ENCODE data around the gene CTBP1.

CTBP1 gene

DNA sequence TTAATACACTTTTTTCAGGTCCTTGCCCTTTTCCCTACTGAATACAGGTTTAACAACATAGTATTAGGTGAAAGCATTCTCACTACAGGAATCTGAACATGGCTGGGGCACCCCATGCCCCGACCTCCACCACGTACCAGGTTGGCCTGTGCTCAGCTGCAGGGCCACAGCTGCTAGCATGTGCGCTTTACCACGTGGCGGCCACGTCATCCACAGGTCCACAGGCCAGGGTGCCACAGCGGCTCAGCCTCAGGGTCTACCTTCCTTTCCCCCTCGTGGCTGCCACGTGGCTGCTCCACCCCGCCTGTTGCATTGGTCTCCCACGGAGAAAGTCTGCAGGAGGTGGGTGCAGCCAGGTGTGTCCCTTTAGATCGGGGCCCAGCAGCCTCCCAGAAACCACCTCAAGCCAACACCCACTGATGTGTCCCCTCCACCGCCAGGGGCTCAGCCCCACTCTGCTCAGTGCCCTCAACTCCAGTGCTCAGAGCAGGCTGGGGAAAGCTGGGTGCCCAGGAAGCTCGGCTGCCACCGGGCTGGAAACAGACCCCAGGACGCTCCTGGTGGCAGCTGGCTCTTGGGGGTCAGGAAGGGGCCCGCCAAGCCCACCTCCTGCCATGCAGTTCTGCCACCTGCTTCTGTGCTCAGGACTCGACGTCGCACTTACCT is 17.8 kb downstream of the CTBP1 start:
- ATAC-seq (no peak), DNase-seq (ENCODE audit: low spot score in 2 of 2) (no peak)
- Mint-ChIP-seq H3K27ac (no peak overlapping the region), H3K9me3 (no peaks in the 10 kb centered on the region), H3K4me1 (peaks cover 8% of the 10 kb centered on the region), H3K36me3 (peaks cover 90% of the 10 kb centered on the region), H3K4me3 (no peak overlapping the region)

DNA sequence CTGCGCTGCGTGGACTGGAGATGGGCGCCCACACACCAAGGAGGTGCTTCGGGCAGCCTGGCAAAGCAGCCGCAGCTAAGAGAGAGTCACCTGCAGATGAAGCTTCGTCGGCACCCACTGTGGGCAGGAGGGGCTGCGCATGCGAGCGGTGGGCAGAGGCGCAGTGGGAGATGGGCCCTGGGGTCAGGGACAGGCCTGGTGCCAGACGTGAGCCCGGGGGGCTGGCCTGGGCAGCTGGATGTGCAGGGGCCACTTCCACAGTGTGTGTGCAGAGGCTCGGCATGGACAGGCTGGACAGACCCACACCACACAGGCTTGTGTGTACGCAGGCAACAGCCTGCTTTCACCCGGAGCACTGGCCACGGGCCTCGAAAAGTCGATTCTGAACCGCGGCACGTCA is 18.6 kb downstream of the CTBP1 start:
- Mint-ChIP-seq H3K27ac (no peak overlapping the region), H3K36me3 (peaks cover 85% of the 10 kb centered on the region)
- ATAC-seq = no peak

DNA sequence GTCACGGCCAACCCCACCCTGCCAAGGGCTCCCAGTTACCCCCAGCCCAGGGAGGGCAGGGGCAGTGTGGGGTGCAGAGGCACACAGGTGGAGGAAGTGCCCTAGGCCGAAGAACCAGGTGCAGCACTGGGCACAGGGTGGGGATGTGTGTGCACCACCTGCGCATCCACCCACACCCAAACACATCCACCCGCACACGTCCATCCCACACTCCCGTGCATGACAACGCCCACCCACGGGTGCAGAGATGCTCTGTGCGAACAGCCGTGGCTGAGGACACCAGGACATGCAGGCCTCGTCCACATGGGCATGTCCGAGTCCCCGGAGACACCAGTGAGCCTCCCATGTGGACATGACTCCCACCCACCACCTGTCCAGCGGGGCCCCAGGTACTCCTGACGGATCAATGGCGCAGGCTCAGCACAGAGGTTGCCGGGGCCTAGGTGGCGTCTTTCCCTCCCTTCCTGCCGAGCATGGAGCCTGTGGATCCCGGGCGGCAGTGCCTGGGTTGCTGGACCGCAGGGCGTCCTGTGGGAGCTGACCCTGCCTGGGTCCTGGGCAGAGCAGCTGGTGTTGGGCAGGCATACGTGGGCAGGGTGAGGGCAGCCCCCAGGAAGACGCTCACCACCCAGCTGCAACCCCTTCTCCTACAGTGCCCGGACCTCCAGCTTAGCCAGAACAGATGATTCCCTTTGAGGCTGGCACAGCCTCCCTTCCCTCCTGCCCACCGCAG is 19.6 kb downstream of the CTBP1 start:
- Mint-ChIP-seq H3K36me3 (peaks cover 83% of the 10 kb centered on the region), H3K4me1 (peaks cover 13% of the 10 kb centered on the region), H3K4me3 (no peak overlapping the region), H3K9me3 (no peaks in the 10 kb centered on the region), H3K27ac (peak overlapping the region; percentile 14)
- DNase-seq (ENCODE audit: low spot score in 2 of 2) = no peak
- no peak for ATAC-seq

More for the DNA sequence above, 18.6 kb downstream of the CTBP1 start:
- Mint-ChIP-seq H3K4me3 (no peak overlapping the region), H3K9me3 (no peaks in the 10 kb centered on the region), H3K4me1 (peaks cover 8% of the 10 kb centered on the region)
- no peak for DNase-seq (ENCODE audit: low spot score in 2 of 2)

DNA sequence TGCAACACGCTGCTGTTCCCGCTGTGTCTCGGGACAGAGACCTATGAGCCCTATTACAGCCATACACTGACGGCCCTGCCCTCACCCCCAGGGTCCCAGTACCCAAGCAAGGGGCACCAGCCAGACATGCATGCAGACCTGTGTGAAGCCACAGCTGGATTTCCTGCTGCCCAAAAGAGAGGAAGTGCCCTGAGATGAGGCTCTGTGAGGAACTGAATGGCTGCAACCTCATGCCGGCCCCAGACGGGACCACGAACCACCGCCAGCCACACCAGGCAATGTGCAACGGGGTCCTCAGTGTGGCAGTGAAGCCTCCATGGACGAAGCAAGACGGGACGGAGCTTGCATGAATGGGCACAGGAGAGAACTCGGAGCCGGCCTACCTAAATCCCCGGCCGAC is 21.1 kb downstream of the CTBP1 start:
- ATAC-seq (no peak), DNase-seq (ENCODE audit: low spot score in 2 of 2) (no peak)
- Mint-ChIP-seq H3K27ac (no peak overlapping the region), H3K9me3 (no peaks in the 10 kb centered on the region), H3K4me1 (peaks cover 12% of the 10 kb centered on the region), H3K4me3 (no peak overlapping the region), H3K36me3 (peaks cover 78% of the 10 kb centered on the region)

DNA sequence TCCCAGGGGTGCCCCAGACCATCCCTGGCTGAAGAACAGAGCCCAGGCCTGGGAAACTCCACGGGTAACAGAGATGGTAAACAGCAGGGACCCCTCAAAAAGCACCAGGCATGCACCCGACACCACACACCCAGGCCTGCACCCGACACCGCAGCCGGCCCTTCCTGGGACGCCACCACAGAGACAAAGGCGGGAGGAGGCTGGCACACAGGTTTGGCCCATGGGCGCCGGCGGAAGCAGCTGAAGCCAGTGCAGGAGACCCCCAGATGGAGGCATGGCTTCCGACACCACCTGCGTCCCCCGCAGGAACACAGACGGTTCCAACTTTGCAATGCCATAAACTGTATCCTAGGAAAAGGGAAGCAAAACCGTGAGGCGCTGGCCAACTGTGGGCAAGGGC is 22.3 kb downstream of the CTBP1 start:
- H3K9me3 Mint-ChIP-seq = no peaks in the 10 kb centered on the region
- DNase-seq (ENCODE audit: low spot score in 2 of 2) (no peak), ATAC-seq (no peak)
- H3K36me3 Mint-ChIP-seq = peaks cover 71% of the 10 kb centered on the region
- no peak overlapping the region for H3K4me3 Mint-ChIP-seq
- H3K4me1 Mint-ChIP-seq = peaks cover 16% of the 10 kb centered on the region
- no peak overlapping the region for H3K27ac Mint-ChIP-seq

DNA sequence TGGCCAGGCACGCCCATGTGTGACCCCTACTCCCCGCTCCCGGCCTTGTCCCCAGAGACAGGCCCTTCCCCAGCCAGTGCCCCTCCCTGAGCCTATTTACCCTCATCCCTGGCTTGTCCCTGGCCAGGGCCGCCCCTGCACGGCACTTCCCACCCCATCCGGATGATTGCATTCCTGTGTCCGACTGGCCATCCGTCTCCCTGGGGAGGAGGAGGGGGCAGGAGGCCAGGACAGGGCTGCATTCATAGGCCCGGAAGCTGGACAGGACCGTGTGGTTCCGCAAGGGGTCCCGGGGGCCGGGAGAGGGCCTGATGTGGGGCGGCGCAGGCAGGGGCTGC is 22.8 kb downstream of the CTBP1 start:
- H3K4me3 Mint-ChIP-seq = no peak overlapping the region
- no peaks in the 10 kb centered on the region for H3K9me3 Mint-ChIP-seq
- H3K27ac Mint-ChIP-seq = no peak overlapping the region
- peaks cover 17% of the 10 kb centered on the region for H3K4me1 Mint-ChIP-seq
- no peak for ATAC-seq
- peaks cover 71% of the 10 kb centered on the region for H3K36me3 Mint-ChIP-seq
- no peak for DNase-seq (ENCODE audit: low spot score in 2 of 2)

DNA sequence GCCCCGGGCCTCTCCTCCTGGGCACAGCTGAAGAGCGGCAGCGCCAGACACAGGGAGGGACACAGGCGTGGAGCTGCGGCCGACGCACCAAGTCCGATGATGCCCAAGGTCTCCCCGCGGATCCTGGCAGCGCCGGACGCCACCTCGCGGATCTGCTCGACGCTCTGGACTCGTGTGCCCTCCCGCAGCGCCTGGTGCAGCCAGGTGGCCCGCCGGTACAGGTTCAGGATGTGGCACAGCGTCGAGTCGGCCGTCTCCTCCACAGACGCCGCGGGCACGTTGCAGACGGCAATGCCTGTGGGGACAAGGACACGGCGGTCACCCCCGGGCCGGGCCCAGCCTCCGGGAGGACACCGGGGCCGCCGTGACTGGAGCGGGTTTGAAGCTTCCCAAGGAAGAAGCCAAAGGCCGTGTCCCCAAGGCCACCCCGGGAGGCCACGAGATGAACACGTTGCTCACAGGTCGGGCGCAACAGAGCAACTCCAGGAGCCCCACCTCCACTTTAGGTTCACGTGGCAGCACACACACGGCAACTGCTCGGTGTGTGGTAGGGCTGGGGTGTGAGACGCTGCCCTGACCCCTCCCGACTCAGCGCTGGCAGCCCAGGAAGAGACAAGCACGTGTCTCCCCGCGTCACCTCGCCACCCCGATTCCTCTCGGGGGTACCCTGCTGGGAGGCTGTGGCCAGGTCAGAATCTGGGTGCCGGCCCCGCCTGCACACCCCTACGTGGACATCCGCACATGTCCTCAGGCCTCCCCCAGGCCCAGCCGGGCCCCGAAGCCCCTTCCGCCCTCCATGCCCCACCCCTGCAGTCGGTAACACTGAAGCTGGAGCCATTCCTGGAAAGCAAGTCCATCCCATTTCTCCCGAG is 23.4 kb downstream of the CTBP1 start:
- ATAC-seq (no peak), DNase-seq (ENCODE audit: low spot score in 2 of 2) (no peak)
- H3K36me3 Mint-ChIP-seq = peaks cover 73% of the 10 kb centered on the region
- peaks cover 17% of the 10 kb centered on the region for H3K4me1 Mint-ChIP-seq
- H3K9me3 Mint-ChIP-seq = no peaks in the 10 kb centered on the region
- no peak overlapping the region for H3K27ac Mint-ChIP-seq
- H3K4me3 Mint-ChIP-seq = no peak overlapping the region

DNA sequence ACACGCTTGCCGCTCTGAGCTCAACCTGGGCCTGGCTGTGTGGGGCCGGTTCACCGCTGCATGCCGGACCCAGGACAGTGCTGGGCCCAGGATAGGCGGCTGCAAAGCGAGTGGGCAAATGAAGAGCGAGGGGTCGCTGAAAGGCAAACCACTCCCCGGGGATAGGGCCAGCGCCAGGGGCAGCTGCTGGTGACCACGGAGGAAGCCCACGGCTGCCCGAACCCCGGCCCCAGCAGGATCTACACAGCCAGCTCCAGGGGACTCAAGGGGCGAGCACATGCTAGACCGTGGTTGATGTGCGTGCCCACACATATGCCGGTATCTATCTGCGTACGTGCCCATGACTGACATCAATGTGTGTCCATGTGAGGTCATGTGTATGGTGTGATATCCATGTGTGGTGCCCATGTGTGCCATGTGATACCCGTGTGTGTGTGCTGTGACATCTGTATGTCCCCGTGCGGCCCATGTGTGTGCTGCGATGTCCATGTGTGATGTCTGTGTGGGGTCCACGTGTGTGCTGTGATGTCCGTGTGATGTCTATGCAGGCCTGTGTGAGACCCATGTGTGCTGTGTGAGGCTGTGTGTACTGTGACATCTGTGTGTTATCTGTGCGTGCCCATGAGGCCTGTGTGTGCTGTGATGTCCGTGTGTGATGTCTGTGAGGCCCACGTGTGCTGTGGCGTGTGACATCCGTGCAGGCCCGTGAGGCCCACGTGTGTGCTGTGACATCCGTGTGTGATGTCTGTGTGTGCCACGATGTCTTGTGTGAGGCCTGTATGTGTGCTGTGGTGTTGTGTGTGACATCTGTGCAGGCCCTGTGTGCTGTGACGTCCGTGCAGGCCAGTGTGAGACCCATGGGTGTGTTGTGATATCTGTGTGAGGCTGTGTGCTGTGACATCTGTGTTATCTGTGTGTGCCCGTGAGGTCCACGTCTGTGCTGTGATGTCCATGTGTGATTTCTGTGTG is 24.8 kb downstream of the CTBP1 start:
- Mint-ChIP-seq H3K4me1 (peaks cover 23% of the 10 kb centered on the region), H3K4me3 (no peak overlapping the region), H3K9me3 (no peaks in the 10 kb centered on the region), H3K27ac (peak overlapping the region; percentile 45), H3K36me3 (peaks cover 77% of the 10 kb centered on the region)
- no peak for DNase-seq (ENCODE audit: low spot score in 2 of 2)
- ATAC-seq = no peak

DNA sequence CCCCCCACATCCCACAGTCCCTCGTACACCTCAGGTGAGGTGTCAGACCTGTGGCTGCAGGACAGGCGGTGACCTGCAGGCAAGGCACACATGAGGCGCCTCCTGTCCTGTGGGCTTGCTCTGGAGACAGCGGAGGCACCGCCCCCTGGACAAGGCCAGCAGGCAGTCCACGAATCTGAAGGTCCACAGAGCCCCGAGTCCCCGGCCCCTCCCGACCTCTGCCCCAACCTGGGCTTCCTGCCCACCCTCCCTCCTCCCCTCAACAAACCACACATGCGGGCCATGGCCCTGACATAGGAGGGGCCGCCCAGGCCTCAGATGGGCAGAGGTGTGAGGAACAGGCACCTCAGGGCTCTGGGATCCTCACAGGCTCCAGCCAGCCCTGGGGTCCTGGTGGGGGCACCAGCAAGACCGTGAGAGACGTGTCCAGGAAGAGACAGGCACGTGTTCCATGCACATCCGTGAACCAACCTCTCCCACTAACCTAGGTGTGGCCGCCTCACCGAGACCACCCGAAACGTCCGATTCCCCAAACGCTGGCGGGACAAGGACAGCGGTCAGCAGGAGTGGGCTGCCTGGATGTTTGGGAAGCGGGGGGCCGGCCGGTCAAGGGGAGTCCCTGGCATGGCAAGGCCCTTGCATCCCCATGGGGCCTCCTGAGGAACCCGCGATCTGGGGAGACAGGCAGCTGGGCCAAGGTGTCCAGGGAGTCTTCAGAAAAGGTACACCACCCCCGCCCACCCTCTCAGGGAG is 25.8 kb downstream of the CTBP1 start:
- Mint-ChIP-seq H3K9me3 (no peaks in the 10 kb centered on the region), H3K27ac (no peak overlapping the region), H3K4me3 (no peak overlapping the region)

DNA sequence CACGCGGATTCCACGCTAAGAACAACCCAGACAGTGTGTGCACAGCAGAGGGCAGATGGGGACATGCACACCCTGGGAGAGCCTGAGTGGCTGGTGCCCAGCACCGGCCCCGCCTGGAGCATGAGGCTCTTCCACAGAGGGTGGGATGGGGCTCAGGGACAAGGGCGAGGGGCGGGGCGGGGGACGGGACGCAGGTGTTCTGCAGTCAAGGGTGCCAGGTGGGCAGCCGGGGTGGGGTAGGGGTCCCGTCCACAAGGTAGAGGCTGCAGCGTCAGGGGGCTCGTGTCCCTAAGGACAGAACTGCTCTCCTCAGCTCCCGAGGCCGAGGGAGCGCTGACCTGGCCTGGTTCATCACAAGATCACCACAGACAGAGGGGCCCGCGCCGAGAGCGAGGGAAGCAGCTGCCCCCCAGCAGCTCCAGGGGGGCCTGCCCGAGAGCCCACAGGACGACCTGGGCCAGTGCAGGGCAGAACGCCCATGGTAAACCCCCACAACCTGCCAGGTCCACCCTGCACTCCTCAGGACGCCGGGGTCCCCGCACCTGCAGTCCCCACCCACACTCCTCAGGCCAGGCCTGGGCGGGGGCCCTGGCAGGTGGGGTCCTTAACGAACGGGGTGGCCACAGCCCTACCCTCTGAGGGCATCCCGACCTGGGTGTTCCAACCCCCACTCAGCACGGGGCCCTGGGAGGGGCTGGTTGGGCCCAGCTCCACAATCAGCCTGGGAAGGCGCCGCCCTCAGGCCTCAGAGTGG is 26.7 kb downstream of the CTBP1 start:
- H3K4me1 Mint-ChIP-seq = peaks cover 42% of the 10 kb centered on the region
- no peaks in the 10 kb centered on the region for H3K9me3 Mint-ChIP-seq
- peaks cover 78% of the 10 kb centered on the region for H3K36me3 Mint-ChIP-seq
- ATAC-seq (peak; percentile 16), DNase-seq (ENCODE audit: low spot score in 2 of 2) (no peak)
- H3K4me3 Mint-ChIP-seq = no peak overlapping the region
- H3K27ac Mint-ChIP-seq = peak overlapping the region; percentile 78

More for the DNA sequence above, 25.8 kb downstream of the CTBP1 start:
- no peak for DNase-seq (ENCODE audit: low spot score in 2 of 2)
- Mint-ChIP-seq H3K4me1 (peaks cover 33% of the 10 kb centered on the region), H3K36me3 (peaks cover 78% of the 10 kb centered on the region)
- ATAC-seq = peak; percentile 4

DNA sequence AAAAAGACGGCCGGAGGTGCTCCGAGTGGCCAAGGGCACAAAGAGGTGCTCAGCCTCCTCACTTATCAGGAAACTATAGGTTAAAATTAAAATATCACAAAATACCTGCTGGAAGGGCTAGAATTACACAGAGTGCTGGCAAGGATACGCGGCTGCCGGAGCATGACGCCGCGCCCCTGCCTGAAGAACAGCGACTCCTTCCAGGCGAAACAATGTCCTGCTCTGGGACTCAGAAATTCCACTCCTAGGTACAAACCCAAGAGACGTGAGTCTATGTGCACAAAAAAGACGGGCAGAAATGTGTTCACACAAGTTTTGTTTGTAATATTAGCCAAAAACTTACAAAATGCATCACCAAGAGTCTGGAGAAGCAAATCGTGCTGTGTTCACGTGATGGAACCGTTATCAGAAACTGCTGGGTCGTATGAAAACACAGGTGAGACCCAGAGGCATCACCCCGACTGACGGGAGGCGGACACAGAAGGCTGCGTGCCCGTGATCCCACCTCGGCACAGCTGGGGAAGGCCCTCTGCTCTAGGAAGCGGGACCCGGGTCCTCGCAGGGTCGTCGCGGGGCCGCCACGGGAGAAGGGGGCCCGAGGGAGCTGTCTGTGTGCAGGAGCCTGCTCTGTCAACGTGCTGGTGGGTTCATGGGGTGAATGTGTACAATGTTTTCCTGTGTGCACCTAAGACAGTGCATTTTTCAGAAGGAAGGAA is 27.6 kb downstream of the CTBP1 start:
- ATAC-seq (no peak), DNase-seq (ENCODE audit: low spot score in 2 of 2) (no peak)
- H3K27ac Mint-ChIP-seq = peak overlapping the region; percentile 78
- H3K36me3 Mint-ChIP-seq = peaks cover 76% of the 10 kb centered on the region
- no peaks in the 10 kb centered on the region for H3K9me3 Mint-ChIP-seq
- H3K4me1 Mint-ChIP-seq = peaks cover 51% of the 10 kb centered on the region
- H3K4me3 Mint-ChIP-seq = no peak overlapping the region

DNA sequence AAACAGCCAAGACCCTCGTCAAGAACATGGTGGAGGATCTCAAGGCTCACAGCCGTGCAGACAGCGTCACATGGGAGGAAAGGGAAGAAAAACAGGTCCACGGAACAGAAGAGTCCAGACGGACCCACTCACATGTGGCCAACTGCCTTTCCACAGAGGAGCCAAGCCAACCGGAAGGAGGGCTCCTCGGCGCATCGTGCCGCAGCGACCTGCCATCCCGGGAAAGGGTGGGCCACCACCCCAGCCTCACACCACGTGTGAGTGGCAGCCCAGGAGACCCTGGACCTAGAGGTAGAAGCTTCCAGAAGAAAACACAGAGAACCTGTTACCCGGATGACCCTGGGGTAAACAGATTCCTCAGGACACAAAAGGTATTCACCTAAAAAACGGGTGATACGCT is 28.4 kb downstream of the CTBP1 start:
- DNase-seq (ENCODE audit: low spot score in 2 of 2) (no peak), ATAC-seq (no peak)
- Mint-ChIP-seq H3K9me3 (no peaks in the 10 kb centered on the region), H3K36me3 (peaks cover 71% of the 10 kb centered on the region), H3K4me3 (no peak overlapping the region), H3K4me1 (peaks cover 52% of the 10 kb centered on the region), H3K27ac (no peak overlapping the region)

DNA sequence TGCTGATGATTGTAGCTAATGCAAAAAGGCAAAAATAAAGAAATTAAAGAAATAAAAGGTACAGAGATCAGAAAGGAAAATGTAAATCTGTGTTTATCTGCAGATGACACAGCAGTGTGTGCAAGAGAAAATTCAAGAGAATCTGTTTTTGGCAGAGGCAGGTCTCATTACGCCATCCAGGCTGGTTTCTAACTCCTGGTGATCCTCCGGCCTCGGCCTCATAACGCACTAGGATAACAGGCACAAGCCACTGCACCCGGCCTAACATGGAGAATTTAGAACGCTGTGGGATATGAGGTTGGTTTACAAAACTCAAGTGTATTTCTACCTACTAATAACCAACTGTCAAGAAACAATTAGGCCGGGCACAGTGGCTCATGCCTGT is 29.4 kb downstream of the CTBP1 start:
- no peaks in the 10 kb centered on the region for H3K9me3 Mint-ChIP-seq
- peaks cover 72% of the 10 kb centered on the region for H3K36me3 Mint-ChIP-seq
- no peak for DNase-seq (ENCODE audit: low spot score in 2 of 2)
- H3K27ac Mint-ChIP-seq = peak overlapping the region; percentile 87
- peak overlapping the region; percentile 65 for H3K4me3 Mint-ChIP-seq
- H3K4me1 Mint-ChIP-seq = peaks cover 49% of the 10 kb centered on the region
- no peak for ATAC-seq
